ENCODE measurements around the gene MRPL37. TPM values are rescaled to one million over a fixed set of nuclear protein-coding genes. Genes with fewer than 3 reads are reported as not detected.
"Not testable (repeated sequence)": the region's sequence is repeated elsewhere in the genome, so short reads cannot be mapped to it uniquely, and the experiment has no call there.

The MRPL37 gene
- total RNA-seq, 2 experiments from 2014 or later = 93.8 to 95.2 TPM

GRCh38 chr1:54163573-54163972 is 36.4 kb upstream of the MRPL37 start:
- POLR2A ChIA-PET = no interaction called here
- CTCF ChIA-PET = no interaction called here
- no peaks in the 10 kb centered on the region for H3K4me1 Mint-ChIP-seq
- H3K9me3 Mint-ChIP-seq = no peaks in the 10 kb centered on the region
- no peaks in the 10 kb centered on the region for H3K27me3 Mint-ChIP-seq
- H3K36me3 Mint-ChIP-seq (ENCODE audit: low read depth) = no peaks in the 10 kb centered on the region
- no peak overlapping the region for H3K27ac Mint-ChIP-seq
- no peak overlapping the region for H3K4me3 Mint-ChIP-seq
- DNase-seq = no peak

GRCh38 chr1:54165146-54165545 is 34.8 kb upstream of the MRPL37 start:
- H3K4me3 Mint-ChIP-seq = no peak overlapping the region
- H3K9me3 Mint-ChIP-seq = no peaks in the 10 kb centered on the region
- H3K36me3 Mint-ChIP-seq (ENCODE audit: low read depth) = no peaks in the 10 kb centered on the region
- DNase-seq = no peak
- H3K27me3 Mint-ChIP-seq = no peaks in the 10 kb centered on the region
- H3K4me1 Mint-ChIP-seq = no peaks in the 10 kb centered on the region
- ChIA-PET POLR2A (interaction anchor here (0.7 kb wide), 1 partner anchor 159 kb away, joined by 9 read pairs; no protein-coding TSS in a partner anchor), CTCF (interaction anchor here (0.8 to 1.3 kb wide), 2 partner anchors 21 to 49 kb away, joined by 4 to 6 read pairs; no protein-coding TSS in a partner anchor)
- H3K27ac Mint-ChIP-seq = no peak overlapping the region

GRCh38 chr1:54166357-54166756 is 33.6 kb upstream of the MRPL37 start:
- CTCF ChIA-PET; POLR2A ChIA-PET; DNase-seq; H3K27me3 Mint-ChIP-seq; H3K4me3 Mint-ChIP-seq; H3K27ac Mint-ChIP-seq; H3K9me3 Mint-ChIP-seq; H3K4me1 Mint-ChIP-seq; H3K36me3 Mint-ChIP-seq (ENCODE audit: low read depth): not testable (repeated sequence)

- no peak for DNase-seq
- H3K27ac Mint-ChIP-seq = no peak overlapping the region
- CTCF ChIA-PET = interaction anchor here (1.2 kb wide), 1 partner anchor 14 kb away, joined by 3 read pairs; no protein-coding TSS in a partner anchor
These were observed 32.4 kb upstream of the MRPL37 start for GRCh38 chr1:54167422-54168139.

GRCh38 chr1:54168206-54168965 is 31.6 kb upstream of the MRPL37 start:
- POLR2A ChIA-PET = no interaction called here
- peaks cover 3% of the 10 kb centered on the region for H3K36me3 Mint-ChIP-seq (ENCODE audit: low read depth)
- H3K27ac Mint-ChIP-seq = no peak overlapping the region
- H3K9me3 Mint-ChIP-seq = no peaks in the 10 kb centered on the region
- no peak for DNase-seq
- no peaks in the 10 kb centered on the region for H3K27me3 Mint-ChIP-seq
- CTCF ChIA-PET = interaction anchor here (0.6 to 1.2 kb wide), 2 partner anchors 13 to 373 kb away, joined by 3 read pairs; no protein-coding TSS in a partner anchor
- no peak overlapping the region for H3K4me3 Mint-ChIP-seq
- peaks cover 14% of the 10 kb centered on the region for H3K4me1 Mint-ChIP-seq

More at GRCh38 chr1:54167422-54168139, 32.4 kb upstream of the MRPL37 start:
- H3K4me1 Mint-ChIP-seq = peaks cover 9% of the 10 kb centered on the region
- no peaks in the 10 kb centered on the region for H3K9me3 Mint-ChIP-seq
- H3K36me3 Mint-ChIP-seq (ENCODE audit: low read depth) = peaks cover 3% of the 10 kb centered on the region
- no peak overlapping the region for H3K4me3 Mint-ChIP-seq
- H3K27me3 Mint-ChIP-seq = no peaks in the 10 kb centered on the region
- POLR2A ChIA-PET = no interaction called here

- Mint-ChIP-seq H3K27me3 (no peaks in the 10 kb centered on the region), H3K27ac (no peak overlapping the region), H3K36me3 (ENCODE audit: low read depth) (peaks cover 3% of the 10 kb centered on the region), H3K9me3 (no peaks in the 10 kb centered on the region), H3K4me3 (no peak overlapping the region), H3K4me1 (peaks cover 20% of the 10 kb centered on the region)
- ChIA-PET POLR2A (no interaction called here), CTCF (no interaction called here)
- DNase-seq = no peak
These were observed 30.9 kb upstream of the MRPL37 start for GRCh38 chr1:54169068-54169467.

GRCh38 chr1:54171016-54171415 is 29.0 kb upstream of the MRPL37 start:
- Mint-ChIP-seq H3K27ac (no peak overlapping the region), H3K4me3 (no peak overlapping the region), H3K27me3 (no peaks in the 10 kb centered on the region), H3K4me1 (peaks cover 23% of the 10 kb centered on the region), H3K36me3 (ENCODE audit: low read depth) (peaks cover 3% of the 10 kb centered on the region), H3K9me3 (no peaks in the 10 kb centered on the region)
- ChIA-PET POLR2A (no interaction called here), CTCF (interaction anchor here (1.6 kb wide), 1 partner anchor 10 kb away, joined by 4 read pairs; no protein-coding TSS in a partner anchor)
- DNase-seq = no peak

GRCh38 chr1:54171606-54172005 is 28.4 kb upstream of the MRPL37 start:
- POLR2A ChIA-PET = no interaction called here
- no peak overlapping the region for H3K4me3 Mint-ChIP-seq
- no peaks in the 10 kb centered on the region for H3K9me3 Mint-ChIP-seq
- H3K36me3 Mint-ChIP-seq (ENCODE audit: low read depth) = peaks cover 3% of the 10 kb centered on the region
- CTCF ChIA-PET = interaction anchor here (1.6 kb wide), 1 partner anchor 10 kb away, joined by 4 read pairs; no protein-coding TSS in a partner anchor
- H3K27ac Mint-ChIP-seq = no peak overlapping the region
- H3K27me3 Mint-ChIP-seq = no peaks in the 10 kb centered on the region
- no peak for DNase-seq
- H3K4me1 Mint-ChIP-seq = peaks cover 23% of the 10 kb centered on the region

- peaks cover 23% of the 10 kb centered on the region for H3K4me1 Mint-ChIP-seq
- ChIA-PET POLR2A (no interaction called here), CTCF (interaction anchor here (0.5 to 1.3 kb wide), 4 partner anchors 18 to 1305 kb away, joined by 3 read pairs; no protein-coding TSS in a partner anchor)
- H3K4me3 Mint-ChIP-seq = no peak overlapping the region
- no peak for DNase-seq
- H3K9me3 Mint-ChIP-seq = no peaks in the 10 kb centered on the region
- H3K36me3 Mint-ChIP-seq (ENCODE audit: low read depth) = peaks cover 3% of the 10 kb centered on the region
- H3K27me3 Mint-ChIP-seq = no peaks in the 10 kb centered on the region
- H3K27ac Mint-ChIP-seq = peak overlapping the region; percentile 14
These were observed 27.1 kb upstream of the MRPL37 start for GRCh38 chr1:54172614-54173599.

- Mint-ChIP-seq H3K9me3 (no peaks in the 10 kb centered on the region), H3K36me3 (ENCODE audit: low read depth) (peaks cover 3% of the 10 kb centered on the region), H3K27me3 (no peaks in the 10 kb centered on the region), H3K4me1 (peaks cover 23% of the 10 kb centered on the region), H3K27ac (no peak overlapping the region), H3K4me3 (no peak overlapping the region)
- POLR2A ChIA-PET = no interaction called here
- DNase-seq = no peak
- CTCF ChIA-PET = interaction anchor here (1.0 to 1.3 kb wide), 4 partner anchors 19 to 48 kb away, joined by 3 read pairs; no protein-coding TSS in a partner anchor
These were observed 26.3 kb upstream of the MRPL37 start for GRCh38 chr1:54173681-54174080.

- H3K4me1 Mint-ChIP-seq = peaks cover 23% of the 10 kb centered on the region
- ChIA-PET POLR2A (no interaction called here), CTCF (interaction anchor here (1.0 to 1.3 kb wide), 4 partner anchors 19 to 48 kb away, joined by 3 read pairs; no protein-coding TSS in a partner anchor)
- H3K27me3 Mint-ChIP-seq = no peaks in the 10 kb centered on the region
- H3K4me3 Mint-ChIP-seq = no peak overlapping the region
- DNase-seq = no peak
- peaks cover 3% of the 10 kb centered on the region for H3K36me3 Mint-ChIP-seq (ENCODE audit: low read depth)
- H3K27ac Mint-ChIP-seq = no peak overlapping the region
- no peaks in the 10 kb centered on the region for H3K9me3 Mint-ChIP-seq
These were observed 25.9 kb upstream of the MRPL37 start for GRCh38 chr1:54174106-54174505.

GRCh38 chr1:54176621-54177327 is 23.2 kb upstream of the MRPL37 start:
- peaks cover 15% of the 10 kb centered on the region for H3K4me1 Mint-ChIP-seq
- no peaks in the 10 kb centered on the region for H3K36me3 Mint-ChIP-seq (ENCODE audit: low read depth)
- H3K27ac Mint-ChIP-seq = no peak overlapping the region
- H3K27me3 Mint-ChIP-seq = no peaks in the 10 kb centered on the region
- no peak for DNase-seq
- H3K9me3 Mint-ChIP-seq = no peaks in the 10 kb centered on the region
- no peak overlapping the region for H3K4me3 Mint-ChIP-seq
- ChIA-PET POLR2A (no interaction called here), CTCF (no interaction called here)

All from activated CD4-positive, alpha-beta T cell treated with anti-CD3 and anti-CD28 coated beads, Interleukin-2, amount 10 ng/mL, durations not matched to agents 7 days and 5 days (primary cell).